GM18511 (cell line): ENCODE results near the gene STH.

ENCODE experiments used
- ATAC-seq: cut with Tn5 transposase; IDR thresholded peaks from one replicate; pipeline ENCODE4 v1.9.1; 2021; ENCODE audit warnings: mild to moderate bottlenecking, moderate library complexity; ENCODE audit not compliant: unreplicated experiment

The STH gene

DNA sequence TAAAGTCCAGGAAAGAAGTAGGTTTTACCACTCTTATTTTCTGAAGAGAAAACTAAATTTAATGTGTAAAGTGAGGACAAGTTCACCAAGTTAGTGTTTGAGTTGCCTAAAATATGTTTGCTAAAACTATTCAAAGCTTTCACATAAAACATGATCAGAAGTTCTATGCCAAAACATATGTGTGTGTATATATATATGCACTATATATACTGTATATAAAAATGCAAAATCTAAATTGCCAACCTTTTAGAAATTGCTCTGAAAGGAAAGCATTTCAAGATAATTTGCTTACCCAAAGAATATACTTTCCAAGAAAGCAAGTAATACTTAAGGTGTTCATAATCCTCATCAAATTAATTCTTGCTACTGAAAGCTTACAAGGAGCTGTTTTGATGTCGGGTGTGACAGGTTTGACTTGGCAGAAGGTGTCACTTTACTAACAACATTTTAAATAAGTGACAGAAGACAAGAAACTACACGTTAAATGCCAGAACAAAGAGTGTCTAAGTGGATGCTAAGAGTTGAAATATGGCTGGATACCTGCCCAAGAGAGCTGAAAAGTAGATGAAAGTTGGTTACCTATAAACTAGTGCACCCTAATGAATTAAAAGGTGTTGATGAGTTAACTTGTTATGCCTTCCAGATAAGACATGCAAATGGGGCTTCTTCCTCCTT is 32.3 kb upstream of the STH start:
- no peak for ATAC-seq

DNA sequence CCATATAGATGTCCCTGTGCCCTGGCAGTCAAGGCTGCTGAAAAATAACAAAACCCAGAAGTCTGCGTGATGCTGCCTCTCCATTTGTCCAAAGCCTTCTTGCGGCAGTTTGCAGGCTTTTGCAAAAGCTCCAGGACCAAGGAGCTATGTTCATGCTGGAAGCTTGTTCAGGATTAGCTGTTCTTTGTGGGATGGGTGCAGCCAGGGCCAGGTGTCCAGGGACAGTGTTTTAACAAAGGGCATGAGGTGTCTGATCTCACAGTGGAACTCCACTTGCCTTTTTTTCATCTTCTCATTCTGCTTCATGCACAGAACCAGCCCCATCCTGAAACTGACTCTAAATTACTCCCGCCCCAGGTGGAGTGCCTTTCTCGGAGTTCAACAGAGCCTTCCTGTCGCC is 31.7 kb upstream of the STH start:
- ATAC-seq, result no peak

DNA sequence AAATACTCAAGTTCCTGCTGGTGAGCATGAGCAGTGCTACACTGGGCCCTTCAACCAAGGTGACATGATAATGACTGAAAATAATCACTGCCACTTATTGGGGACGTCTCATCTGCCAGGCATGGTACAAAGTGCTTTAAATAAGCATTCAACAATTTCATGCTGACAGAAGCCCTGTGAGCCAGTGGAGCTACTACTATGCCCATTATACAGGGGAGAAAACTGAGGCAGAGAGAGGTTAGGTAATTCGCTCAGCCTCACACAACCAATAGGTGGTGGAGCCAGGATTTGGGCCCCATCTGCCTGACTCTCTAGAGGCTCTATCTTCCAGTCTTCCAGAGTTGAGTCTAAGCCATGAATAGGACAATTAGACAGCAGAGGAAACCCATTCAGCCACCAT is 30.3 kb upstream of the STH start:
- no peak for ATAC-seq

DNA sequence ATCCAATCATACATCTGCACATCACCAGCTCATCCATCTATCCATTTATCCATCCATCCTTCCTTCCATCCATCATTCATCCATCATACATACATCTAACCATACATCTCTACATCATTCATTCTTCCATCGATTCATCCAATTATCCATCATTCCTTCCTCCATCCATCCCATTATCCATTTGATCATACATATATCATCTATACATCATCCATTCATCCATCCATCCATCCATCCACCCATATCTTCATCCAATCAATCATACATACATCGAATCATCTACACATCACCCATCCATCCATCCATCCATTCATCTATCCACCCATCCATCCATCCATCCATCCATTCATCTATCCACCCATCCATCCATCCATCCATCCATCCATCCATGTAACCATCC is 29.3 kb upstream of the STH start:
- no peak for ATAC-seq

DNA sequence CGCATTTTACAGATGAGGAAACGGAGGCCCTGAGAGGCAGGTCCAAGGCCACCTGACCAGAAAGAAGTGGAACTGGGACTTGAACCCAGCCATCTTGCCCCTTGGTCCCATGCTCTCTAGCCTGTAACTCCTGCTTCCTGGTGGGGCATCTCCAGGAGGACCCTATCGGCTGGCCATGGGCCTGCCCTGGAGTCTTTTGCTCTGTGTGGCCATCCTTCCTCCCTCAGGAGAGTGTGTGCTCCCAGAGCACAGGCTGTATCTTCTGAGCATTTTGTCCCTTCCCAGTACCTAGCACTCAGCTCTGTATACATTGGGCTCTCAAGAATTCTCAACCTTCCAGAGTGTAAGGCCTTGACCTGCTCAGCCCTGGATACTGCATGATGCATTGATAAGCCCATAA is 28.4 kb upstream of the STH start:
- ATAC-seq, result no peak

DNA sequence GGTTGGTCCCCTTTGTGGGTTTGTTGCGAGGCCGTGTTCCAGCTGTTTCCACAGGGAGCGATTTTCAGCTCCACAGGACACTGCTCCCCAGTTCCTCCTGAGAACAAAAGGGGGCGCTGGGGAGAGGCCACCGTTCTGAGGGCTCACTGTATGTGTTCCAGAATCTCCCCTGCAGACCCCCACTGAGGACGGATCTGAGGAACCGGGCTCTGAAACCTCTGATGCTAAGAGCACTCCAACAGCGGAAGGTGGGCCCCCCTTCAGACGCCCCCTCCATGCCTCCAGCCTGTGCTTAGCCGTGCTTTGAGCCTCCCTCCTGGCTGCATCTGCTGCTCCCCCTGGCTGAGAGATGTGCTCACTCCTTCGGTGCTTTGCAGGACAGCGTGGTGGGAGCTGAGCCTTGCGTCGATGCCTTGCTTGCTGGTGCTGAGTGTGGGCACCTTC is 27.3 kb upstream of the STH start:
- no peak for ATAC-seq

DNA sequence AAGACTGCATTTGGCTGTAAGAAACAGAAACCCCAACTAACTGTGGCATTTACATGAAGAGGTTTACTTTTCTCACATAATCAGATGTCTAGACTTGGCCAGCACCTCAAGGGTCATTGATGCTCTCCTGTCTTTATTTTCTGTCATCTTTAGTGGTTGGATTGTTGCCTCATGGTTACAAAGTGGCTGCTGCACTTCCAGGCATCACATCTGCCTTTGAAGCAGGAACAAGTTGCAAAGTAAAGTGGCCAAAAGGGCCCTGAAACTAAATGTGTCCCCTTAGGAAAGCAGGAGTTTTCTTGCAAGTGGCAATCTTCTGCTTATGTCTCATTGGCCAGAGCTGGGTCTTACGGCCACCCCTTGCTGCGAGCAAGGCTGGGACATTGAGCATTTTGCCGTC is 26.5 kb upstream of the STH start:
- no peak for ATAC-seq

DNA sequence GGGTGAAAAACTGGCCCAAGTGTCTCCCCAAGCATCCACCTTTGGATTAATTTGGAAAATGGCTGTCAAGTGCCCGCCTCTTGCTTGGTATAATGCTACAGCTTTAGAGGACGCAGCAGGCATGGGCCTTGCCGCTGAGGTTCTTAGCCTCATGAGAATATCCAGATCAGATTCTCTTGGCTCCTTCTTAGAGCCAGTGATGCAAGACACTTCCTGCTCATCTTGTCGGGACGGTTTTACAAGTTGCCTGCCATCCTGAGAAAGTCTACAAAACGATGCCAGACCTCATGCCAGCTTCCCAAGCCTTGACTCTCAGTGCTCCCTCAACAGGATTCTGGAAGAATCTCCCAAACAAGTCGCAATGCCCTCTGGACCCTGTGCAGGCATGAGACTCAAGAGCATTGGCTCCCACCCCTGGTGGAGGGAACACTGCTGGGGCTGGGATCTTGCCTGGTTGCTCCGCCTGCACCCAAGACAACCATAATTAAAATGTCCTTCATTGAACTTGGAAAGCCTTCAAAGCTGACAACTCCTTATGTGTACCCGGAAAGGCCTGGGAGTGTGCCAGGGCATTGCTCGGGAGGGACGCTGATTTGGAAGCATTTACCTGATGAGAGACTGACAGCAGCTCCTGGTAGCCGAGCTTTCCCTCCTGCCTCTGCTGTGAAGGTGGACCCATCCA is 25.8 kb upstream of the STH start:
- ATAC-seq, result no peak

DNA sequence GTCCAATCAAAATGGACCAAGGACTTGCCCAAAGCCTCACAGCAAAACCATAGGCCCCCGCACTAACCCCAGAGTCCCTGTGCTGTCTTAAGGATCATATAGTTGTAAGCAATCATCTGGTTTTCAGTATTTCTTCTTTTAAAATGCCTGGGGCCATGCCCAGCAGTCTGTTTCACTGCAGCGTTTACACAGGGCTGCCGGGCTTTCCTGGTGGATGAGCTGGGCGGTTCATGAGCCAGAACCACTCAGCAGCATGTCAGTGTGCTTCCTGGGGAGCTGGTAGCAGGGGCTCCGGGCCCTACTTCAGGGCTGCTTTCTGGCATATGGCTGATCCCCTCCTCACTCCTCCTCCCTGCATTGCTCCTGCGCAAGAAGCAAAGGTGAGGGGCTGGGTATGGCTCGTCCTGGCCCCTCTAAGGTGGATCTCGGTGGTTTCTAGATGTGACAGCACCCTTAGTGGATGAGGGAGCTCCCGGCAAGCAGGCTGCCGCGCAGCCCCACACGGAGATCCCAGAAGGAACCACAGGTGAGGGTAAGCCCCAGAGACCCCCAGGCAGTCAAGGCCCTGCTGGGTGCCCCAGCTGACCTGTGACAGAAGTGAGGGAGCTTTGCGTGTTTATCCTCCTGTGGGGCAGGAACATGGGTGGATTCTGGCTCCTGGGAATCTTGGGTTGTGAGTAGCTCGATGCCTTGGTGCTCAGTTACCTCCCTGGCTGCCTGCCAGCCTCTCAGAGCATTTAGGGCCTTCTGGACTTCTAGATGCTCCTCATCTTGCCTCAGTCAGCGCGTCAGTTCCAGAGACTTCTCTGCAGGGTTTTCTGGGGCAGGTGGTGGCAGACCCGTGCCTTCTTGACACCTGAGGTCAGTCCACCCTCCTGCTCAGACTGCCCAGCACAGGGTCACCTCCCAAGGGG is 24.8 kb upstream of the STH start:
- ATAC-seq, result no peak

DNA sequence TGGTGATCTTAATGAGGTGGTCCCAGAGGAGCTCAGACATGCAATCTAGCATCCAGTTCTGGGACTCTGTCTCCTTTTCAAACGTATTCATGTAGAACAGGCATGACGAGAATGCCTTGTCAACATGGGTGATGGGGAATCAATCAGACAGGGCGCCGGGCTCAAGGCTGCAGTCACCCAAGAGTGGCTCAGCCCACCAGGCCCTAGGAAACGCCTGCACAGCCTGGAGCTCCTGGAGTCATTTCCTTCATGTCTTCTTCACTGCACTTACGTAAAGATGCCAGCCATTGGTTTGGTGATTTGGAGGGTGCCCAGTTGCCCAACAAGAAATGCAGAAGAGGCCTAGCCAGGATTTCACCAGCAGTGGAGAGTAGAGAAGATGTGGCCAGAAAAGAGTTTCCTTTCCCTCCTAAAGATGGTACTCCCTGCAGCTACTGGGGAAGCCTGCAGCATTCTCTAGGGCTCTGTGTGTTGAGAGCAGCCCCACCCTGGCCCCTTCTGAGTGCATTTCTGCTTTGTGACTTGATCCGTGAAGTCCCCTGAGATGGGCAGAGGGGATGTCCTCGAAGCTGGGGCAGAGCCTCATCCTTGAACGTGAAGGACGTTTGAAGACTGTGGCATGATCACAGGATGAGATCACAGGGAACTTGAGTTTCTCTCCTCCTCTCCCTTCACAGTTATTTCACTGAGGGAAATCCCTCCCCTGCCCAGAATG is 24.0 kb upstream of the STH start:
- no peak for ATAC-seq

DNA sequence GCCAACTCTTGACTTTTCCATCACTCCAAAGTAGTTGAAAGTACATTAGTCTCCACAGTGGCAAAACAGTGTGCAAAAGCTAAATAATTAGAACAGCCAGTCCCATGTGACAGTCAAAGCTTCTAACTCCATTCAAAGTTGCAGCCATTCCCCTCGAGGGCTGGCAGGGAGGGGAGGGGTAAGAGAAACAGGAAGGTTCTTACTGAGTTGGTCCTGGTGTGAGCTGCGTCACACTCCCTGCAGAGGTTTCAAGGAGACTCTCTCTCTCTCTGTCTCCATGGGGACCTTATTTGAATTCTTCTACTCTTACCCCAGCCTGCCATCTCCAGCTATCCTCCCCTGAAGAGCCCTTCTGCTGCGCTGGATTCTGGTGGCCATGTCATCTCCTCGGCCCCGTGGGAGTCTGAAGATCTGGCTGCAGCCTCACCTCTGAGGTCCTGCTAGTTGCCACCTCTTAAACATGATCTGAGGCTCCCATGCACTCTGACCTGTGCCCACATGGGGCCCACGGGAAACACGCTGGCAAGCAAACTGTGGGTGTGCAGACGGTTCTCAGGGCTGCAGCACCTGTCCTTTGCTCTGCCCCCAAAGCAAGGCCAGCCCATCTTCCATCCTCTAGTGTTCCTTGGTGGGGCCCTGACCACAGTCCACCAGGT is 23.3 kb upstream of the STH start:
- no peak for ATAC-seq

DNA sequence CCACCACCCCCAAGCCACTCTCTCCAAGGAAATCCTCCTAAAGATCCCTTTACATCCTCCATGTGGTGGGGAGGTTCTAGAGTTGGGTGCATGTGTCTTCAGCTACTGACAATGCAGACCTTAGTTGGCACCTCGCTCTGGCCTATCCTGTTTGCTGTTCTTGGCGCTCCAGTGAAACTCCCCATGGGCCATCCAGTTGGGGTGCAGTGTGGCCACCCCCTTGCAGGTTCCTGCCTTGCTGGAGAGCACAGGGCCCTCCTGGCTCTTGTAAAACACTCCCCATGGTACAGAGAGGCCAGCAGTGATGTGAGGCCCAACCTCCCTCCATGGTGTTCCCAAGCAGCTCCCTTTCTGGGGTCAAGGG is 22.7 kb upstream of the STH start:
- ATAC-seq, result no peak

DNA sequence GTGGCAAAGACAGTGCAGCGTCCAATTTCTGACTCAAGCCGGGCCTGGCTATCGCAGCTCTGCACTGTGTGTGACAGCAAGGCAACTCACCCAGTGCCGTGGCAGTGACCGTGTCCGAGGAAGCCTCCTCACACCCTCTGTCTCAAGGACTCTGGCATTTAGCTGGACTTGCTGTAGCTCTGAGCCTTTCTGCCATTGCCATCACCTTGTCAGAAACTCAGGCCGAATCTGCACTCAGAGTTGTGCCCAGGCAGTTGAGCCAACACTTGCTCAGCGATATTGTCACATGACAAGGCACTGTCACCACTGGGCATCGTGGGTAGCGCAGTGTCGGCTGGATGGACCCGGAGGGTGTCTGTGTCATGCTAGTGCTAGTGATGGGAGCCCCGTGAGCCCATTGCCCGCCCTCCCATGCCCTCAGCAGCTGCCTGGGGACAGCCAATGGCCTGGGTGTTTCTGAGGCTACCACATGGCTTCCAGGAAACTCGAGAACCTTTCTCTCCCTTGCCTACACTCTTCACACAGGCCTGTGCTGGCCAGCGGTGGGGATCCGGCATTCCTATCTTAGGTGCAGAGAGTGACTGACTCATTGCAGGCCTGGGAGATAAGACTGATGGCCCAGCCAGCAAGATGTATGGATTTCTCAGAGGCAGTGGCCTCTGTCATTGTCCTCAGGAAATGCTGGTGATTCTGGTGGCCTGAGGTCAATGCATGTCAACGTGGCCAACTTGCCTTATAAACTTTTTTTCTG is 22.1 kb upstream of the STH start:
- no peak for ATAC-seq

DNA sequence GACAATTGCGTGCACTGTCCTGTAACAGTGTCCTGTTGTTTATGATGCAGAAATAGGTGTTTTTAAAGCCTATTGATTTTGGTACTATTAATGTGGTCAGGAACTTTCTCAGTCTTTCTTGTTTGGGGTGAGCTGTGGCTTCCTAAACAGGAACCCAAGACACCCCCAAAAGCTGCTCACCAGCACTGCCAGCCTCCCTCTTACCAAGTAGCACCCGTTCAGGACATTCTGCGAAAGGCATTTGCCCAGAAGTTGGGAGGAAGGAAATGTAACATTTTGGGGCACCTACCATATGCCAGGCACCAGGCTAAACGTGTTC is 21.6 kb upstream of the STH start:
- no peak for ATAC-seq

DNA sequence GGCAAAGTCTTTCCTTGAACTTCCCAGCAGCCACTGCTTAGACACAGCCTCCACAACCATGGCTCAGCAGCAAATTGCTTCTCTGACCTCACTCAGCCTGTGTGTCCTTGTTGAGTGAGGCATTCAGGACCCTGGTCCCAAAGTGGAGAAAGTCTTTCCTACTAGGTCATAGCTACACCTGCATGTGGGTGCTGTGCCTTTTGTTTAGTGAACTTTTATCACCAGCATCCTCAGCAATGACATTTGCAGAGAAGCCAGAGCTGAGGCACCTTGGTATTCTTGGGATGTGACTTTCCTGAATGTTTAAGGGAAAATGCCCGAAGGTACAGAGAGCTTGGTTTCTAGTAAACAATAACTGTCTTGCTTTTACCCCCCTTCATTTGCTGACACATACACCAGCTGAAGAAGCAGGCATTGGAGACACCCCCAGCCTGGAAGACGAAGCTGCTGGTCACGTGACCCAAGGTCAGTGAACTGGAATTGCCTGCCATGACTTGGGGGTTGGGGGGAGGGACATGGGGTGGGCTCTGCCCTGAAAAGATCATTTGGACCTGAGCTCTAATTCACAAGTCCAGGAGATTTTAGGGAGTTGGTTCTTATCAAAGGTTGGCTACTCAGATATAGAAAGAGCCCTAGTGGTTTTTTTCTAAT is 20.9 kb upstream of the STH start:
- ATAC-seq, result no peak

DNA sequence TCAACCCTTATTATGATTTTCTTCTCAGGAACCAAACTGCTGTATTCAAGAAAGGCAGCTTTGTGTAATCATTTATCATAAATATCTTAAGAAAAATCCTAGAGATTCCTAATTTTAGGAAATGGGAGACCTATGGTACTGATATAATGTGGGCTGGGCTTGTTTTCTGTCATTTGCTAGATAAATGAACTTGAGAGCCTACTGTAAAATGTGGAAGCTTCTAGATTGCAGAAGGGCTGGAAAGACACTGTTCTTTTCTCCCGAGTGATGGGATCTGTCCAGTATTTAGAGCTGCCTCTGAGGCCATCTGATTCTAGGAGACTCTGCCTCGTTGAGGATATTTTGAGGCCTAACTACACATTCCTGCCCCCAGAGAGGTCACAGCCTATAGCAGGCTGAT is 19.9 kb upstream of the STH start:
- no peak for ATAC-seq

DNA sequence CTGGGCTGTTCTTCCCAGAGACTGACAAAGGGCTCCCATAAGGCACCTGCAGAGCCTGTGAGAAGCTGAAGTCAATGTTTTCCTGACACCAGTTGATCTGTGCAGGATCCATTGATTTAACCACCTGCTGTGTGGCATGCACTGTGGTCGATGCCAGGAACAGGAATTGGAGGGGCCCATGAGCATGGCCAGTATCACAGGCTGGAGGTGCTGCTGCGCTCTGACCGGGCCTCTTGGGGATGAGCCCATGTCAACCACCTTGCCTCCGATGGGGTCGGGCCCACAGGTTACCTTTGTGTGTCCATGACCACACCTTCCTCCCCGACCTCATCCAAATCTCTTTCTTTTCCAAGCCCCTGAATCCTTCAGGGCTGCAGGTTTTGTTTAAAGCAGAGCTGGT is 18.2 kb upstream of the STH start:
- ATAC-seq, result no peak

DNA sequence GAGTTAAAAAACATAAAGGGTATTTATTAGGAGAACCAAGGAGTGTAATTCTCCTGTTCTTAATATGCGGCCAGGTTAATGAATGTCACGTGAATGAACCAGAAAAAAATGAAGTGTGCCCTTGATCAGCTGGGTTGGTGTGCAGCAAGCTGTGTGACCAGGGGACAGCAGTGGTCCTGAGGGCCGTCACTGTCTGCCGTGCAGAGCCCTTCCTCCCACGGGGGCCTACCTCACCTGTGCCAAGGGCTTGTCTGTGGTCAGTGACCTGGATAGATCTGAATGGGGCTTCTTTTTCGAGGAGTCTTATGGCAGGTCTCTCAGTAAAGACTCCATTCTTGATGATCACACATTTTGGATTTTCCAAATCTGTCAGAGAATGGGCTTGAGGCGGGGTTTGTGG is 17.7 kb upstream of the STH start:
- no peak for ATAC-seq

DNA sequence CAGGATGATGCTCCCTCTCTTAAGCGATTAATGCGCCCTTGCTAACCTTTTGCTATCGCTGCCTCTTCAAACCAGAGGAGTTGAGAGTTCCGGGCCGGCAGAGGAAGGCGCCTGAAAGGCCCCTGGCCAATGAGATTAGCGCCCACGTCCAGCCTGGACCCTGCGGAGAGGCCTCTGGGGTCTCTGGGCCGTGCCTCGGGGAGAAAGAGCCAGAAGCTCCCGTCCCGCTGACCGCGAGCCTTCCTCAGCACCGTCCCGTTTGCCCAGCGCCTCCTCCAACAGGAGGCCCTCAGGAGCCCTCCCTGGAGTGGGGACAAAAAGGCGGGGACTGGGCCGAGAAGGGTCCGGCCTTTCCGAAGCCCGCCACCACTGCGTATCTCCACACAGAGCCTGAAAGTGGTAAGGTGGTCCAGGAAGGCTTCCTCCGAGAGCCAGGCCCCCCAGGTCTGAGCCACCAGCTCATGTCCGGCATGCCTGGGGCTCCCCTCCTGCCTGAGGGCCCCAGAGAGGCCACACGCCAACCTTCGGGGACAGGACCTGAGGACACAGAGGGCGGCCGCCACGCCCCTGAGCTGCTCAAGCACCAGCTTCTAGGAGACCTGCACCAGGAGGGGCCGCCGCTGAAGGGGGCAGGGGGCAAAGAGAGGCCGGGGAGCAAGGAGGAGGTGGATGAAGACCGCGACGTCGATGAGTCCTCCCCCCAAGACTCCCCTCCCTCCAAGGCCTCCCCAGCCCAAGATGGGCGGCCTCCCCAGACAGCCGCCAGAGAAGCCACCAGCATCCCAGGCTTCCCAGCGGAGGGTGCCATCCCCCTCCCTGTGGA is 16.0 kb upstream of the STH start:
- no peak for ATAC-seq
